T-cell (primary cell): ENCODE data around the gene IL12A. TPM values are rescaled to one million over a fixed set of nuclear protein-coding genes. Genes with fewer than 3 reads are reported as not detected.

Experiments
- ATAC-seq, 4 experiments: fragments of 200-7000 bp in 3 of 4; fragments of 150-1000 bp in 1 of 4; cut with Tn5 transposase; replicated peaks in 1 of 4; 1 replicate in 3 of 4; 2 replicates in 1 of 4; pipeline ENCODE4 v1.10.0; 2021; ENCODE audit warnings: moderate library complexity in 3 of 4, mild to moderate bottlenecking in 2 of 4, moderate number of reproducible peaks in 1 of 4
- CTCF ChIA-PET, 2 donors: fragments of 300-600 bp; sonication (Branson Sonifier 250); formaldehyde crosslinking; loops; one replicate each; lab custom pipeline; 2022; ENCODE audit warnings: antibody characterized with exemption in 2 of 2; lab: Charles Lee
- POLR2A ChIA-PET, 2 donors: fragments of 300-600 bp; sonication (Branson Sonifier 250); formaldehyde crosslinking; loops; one replicate each; lab custom pipeline; 2022; ENCODE audit warnings: antibody characterized with exemption in 2 of 2; lab: Charles Lee
- DNase-seq, 35 experiments: peaks; one replicate each; pipeline versions ENCODE4 v3.0.0 to v3.0.0-alpha.2; 2013 to 2023
- H3K27ac ChIP-seq: one replicate; pipeline ENCODE4 v1.5.1; 2013; ENCODE audit warnings: low read length
- H3K27me3 ChIP-seq, 2 experiments: replicated peaks in 1 of 2; 1 replicate in 1 of 2; 2 replicates in 1 of 2; pipeline versions ENCODE4 v1.6.1 to v1.7.0; 2013; ENCODE audit warnings: low read length in 1 of 2, mixed read lengths in 1 of 2; ENCODE audit not compliant: control insufficient read depth in 2 of 2, insufficient read depth in 2 of 2; ENCODE audit errors: extremely low read depth in 1 of 2
- H3K36me3 ChIP-seq, 2 donors: 1 replicate in 1 of 2; 2 replicates in 1 of 2; pipeline versions ENCODE4 v1.6.1 to v1.7.0; 2013; ENCODE audit warnings: low read length in 1 of 2; ENCODE audit not compliant: control insufficient read depth in 2 of 2, insufficient read depth in 1 of 2; ENCODE audit errors: extremely low read depth in 1 of 2
- H3K4me1 ChIP-seq, 2 experiments: 1 replicate in 1 of 2; 2 replicates in 1 of 2; pipeline versions ENCODE4 v1.6.1 to v1.7.0; 2013; ENCODE audit warnings: low read length in 2 of 2, mixed read lengths in 1 of 2; ENCODE audit not compliant: insufficient read depth in 2 of 2, control insufficient read depth in 1 of 2; ENCODE audit errors: extremely low read depth in 1 of 2
- H3K4me3 ChIP-seq, 2 donors: 1 replicate in 1 of 2; 2 replicates in 1 of 2; pipeline versions ENCODE4 v1.5.1 to v1.7.0; 2013; ENCODE audit warnings: mild to moderate bottlenecking in 2 of 2, low read length in 1 of 2, moderate library complexity in 1 of 2; ENCODE audit not compliant: control insufficient read depth in 1 of 2; ENCODE audit errors: extremely low read depth in 1 of 2
- H3K9me3 ChIP-seq: 2 replicates; pipeline ENCODE4 v1.7.0; 2013
- H3K27ac Mint-ChIP-seq, 2 donors: one replicate each; pipeline ENCODE4 v1.8.0; 2020 to 2021; ENCODE audit warnings: mild to moderate bottlenecking in 2 of 2, mixed read lengths in 2 of 2
- H3K27me3 Mint-ChIP-seq, 2 donors: one replicate each; pipeline ENCODE4 v1.8.0; 2021 to 2022; ENCODE audit warnings: mixed read lengths in 2 of 2
- H3K36me3 Mint-ChIP-seq: one replicate; pipeline ENCODE4 v1.8.0; 2021; ENCODE audit warnings: mixed read lengths
- H3K4me1 Mint-ChIP-seq, 3 donors: one replicate each; pipeline ENCODE4 v1.8.0; 2020 to 2022; ENCODE audit warnings: mixed read lengths in 3 of 3, mild to moderate bottlenecking in 1 of 3
- H3K4me3 Mint-ChIP-seq, 3 donors: one replicate each; pipeline ENCODE4 v1.8.0; 2020 to 2022; ENCODE audit warnings: mild to moderate bottlenecking in 3 of 3, mixed read lengths in 3 of 3, moderate library complexity in 3 of 3
- H3K9me3 Mint-ChIP-seq, 3 donors: one replicate each; pipeline ENCODE4 v1.8.0; 2020 to 2022; ENCODE audit warnings: mixed read lengths in 3 of 3
- WGBS: methylation state at CpG from one replicate; pipeline ENCODE4 v1.1.5; 2013; ENCODE audit warnings: missing lambda C conversion rate; ENCODE audit not compliant: insufficient coverage; 5-methylcytosine and 5-hydroxymethylcytosine counted together
- total RNA-seq, 35 experiments: library from RNA in 6 of 35; stranded (reverse) in 6 of 35; fragments of 120-200 nt in 1 of 35; gene quantifications; one replicate each; pipeline versions ENCODE4 v1.2.1 to v1.2.4 and lab custom pipeline; 2013 to 2026

Gene IL12A
- total RNA-seq, 5 donors from 2014 or later (not counting 1 experiment from before 2014, with no cell fraction given): 0.57 to 3.1 (median 0.69) TPM

DNA sequence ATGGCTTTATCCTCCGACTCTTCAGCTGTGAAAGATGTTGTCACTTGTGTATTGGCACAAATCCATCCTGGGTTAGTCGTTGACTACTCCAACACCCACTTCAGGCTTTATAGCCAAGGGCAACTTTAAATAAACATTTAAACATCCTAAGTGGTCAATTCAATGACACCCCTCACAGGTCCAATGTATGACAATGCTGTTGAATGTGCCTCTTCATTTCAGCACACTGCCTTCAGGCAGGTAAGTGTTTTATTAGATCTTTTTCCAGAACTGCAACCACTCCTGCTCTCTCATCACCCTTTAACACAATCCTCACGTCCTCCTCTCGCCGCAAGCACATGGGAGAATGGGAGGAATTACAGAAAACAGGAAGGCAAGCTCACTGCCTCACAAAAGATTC is 30.3 kb downstream of the IL12A start:
- H3K27ac Mint-ChIP-seq: no peak overlapping the region
- no peaks in the 10 kb centered on the region for H3K36me3 Mint-ChIP-seq
- no peak overlapping the region for H3K4me3 ChIP-seq
- H3K27me3 ChIP-seq: no peaks in the 10 kb centered on the region
- no peaks in the 10 kb centered on the region for H3K4me1 Mint-ChIP-seq
- no peaks in the 10 kb centered on the region for H3K4me1 ChIP-seq
- H3K4me3 Mint-ChIP-seq: no peak overlapping the region
- H3K27ac ChIP-seq: no peak overlapping the region
- no CpG with 5 or more reads among the region's 5 CpGs for WGBS
- peaks cover 0 to 13% of the 10 kb centered on the region in 2 donors for H3K27me3 Mint-ChIP-seq
- DNase-seq (no peak), ATAC-seq (no peak)
- H3K9me3 Mint-ChIP-seq: no peaks in the 10 kb centered on the region
- H3K9me3 ChIP-seq: no peaks in the 10 kb centered on the region
- POLR2A ChIA-PET: no interaction called here
- CTCF ChIA-PET: no interaction called here
- H3K36me3 ChIP-seq: no peaks in the 10 kb centered on the region

DNA sequence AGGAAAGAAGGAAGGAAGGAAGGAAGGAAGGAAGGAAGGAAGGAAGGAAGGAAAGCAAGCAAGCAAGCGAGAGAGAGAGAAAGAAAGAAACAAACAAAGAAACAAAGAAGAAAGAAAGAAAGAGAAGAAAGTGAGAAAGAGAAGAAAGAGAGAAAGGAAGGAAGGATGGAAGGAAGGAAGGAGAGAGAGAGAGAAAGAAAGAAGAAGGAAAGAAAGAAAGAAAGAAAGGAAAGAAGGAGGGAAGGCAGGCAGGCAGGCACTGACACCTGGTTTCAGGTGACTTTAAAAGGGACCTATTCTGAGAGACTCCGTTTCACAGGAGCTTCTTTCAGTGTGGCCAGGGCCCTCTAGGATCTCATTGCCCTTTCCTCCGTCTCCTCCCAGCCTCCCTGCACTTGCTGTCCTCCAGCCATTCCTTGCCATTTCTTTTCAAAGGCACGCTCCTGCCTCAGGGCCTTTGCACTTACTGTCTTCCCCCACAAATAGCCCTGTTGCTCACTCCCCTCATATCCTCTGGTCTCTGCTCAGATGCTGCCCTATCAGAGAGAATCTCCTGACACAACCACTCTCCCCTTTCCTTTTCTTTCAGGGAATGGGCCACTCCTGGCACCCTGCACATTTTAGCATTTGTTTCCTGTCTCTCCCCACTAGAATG is 31.5 kb downstream of the IL12A start:
- no peak for ATAC-seq
- Mint-ChIP-seq H3K36me3 (no peaks in the 10 kb centered on the region), H3K9me3 (no peaks in the 10 kb centered on the region), H3K27ac (no peak overlapping the region), H3K27me3 (peaks cover 0 to 13% of the 10 kb centered on the region in 2 donors), H3K4me1 (no peaks in the 10 kb centered on the region), H3K4me3 (no peak overlapping the region)
- Histone ChIP-seq H3K9me3 (no peaks in the 10 kb centered on the region), H3K4me3 (no peak overlapping the region), H3K27ac (no peak overlapping the region), H3K4me1 (no peaks in the 10 kb centered on the region), H3K36me3 (no peaks in the 10 kb centered on the region), H3K27me3 (no peaks in the 10 kb centered on the region)
- ChIA-PET CTCF (no interaction called here), POLR2A (no interaction called here)
- no peak for DNase-seq
- 81% methylated on average over 4 of the region's 4 CpGs for WGBS

DNA sequence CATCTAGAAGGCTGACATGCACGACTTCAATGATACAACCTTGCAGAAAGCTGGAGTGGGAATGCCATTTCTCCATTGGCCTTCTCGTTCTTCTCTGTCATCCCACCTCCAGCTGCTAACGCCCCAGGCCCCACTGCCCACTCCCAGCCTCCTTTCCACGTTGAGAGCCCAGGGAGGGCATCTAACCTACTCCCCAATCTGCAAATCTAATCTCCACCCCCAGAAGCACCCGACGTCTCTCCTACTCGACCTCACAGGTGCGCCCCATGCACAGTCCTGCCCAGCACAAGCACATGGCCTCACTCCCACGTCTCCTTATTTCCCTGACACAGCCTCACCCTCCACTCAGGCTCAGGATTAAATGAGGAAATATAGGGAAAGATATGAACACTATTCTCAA is 33.4 kb downstream of the IL12A start:
- POLR2A ChIA-PET: interaction anchor here in 1 of 2 donors (0.6 kb wide), 1 partner anchor 645 kb away, joined by 3 read pairs; no protein-coding TSS in a partner anchor
- H3K4me3 Mint-ChIP-seq: no peak overlapping the region
- no peaks in the 10 kb centered on the region for H3K36me3 Mint-ChIP-seq
- WGBS: 59% methylated on average over 4 of the region's 9 CpGs
- no peaks in the 10 kb centered on the region for H3K9me3 Mint-ChIP-seq
- H3K27ac Mint-ChIP-seq: no peak overlapping the region
- Histone ChIP-seq H3K36me3 (no peaks in the 10 kb centered on the region), H3K9me3 (no peaks in the 10 kb centered on the region), H3K4me1 (no peaks in the 10 kb centered on the region), H3K27ac (no peak overlapping the region), H3K4me3 (no peak overlapping the region), H3K27me3 (no peaks in the 10 kb centered on the region)
- DNase-seq (no peak), ATAC-seq (no peak)
- peaks cover 0 to 13% of the 10 kb centered on the region in 2 donors for H3K27me3 Mint-ChIP-seq
- peaks cover 0 to under 1% (median 0%) of the 10 kb centered on the region in 3 donors for H3K4me1 Mint-ChIP-seq
- CTCF ChIA-PET: no interaction called here

DNA sequence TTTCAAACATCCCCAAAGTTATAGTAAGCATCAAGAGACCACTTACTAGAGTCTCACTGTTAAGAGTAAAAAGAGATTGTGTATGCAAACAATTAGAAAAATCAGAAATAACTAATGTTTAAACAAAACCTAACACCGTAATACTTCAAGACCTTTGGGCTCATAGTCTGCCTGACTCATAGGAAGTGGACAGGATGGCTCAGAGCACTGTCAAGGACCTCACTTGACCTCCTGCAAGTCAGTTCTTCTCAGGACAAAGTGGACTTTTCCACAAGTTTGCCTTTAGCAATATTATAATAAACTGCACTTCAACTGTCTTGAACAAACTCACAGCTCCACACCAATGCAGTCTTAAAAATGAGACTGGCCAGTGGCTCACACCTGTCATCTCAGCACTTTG is 34.8 kb downstream of the IL12A start:
- CTCF ChIA-PET: no interaction called here
- no peak overlapping the region for H3K27ac ChIP-seq

DNA sequence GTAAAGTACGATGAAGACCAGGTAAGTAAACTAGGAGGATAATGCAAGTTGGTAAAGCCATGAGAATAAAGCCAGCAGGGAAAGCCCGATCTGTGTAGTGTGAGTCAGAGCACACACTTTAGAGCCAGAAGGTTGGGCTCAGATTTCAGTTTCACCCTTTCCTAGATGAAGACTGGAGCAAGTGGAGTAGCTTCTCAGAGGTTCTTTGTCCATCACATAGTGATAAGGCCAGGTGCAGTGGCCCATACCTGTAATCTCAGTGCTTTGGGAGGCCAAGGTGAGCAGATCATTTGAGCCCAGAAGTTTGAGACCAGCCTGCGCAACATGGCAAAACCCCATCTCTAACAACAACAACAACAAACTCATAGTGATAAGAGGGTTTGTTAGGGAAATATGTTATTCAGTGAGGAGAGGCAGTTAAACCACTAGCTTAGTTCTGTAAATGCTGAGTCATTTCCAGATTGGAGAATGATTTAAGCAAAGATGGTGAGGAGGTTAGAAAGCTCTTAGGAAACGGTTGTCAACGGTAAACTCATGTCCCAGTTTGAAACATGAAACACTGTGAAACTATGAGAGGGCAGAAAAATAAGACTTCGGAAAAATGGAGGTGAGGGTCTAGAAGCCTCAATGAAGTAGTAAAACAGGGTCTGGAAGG is 39.0 kb downstream of the IL12A start:
- H3K9me3 ChIP-seq: no peaks in the 10 kb centered on the region
- no peak for DNase-seq
- H3K4me1 ChIP-seq: no peaks in the 10 kb centered on the region
- Mint-ChIP-seq H3K4me1 (peaks cover 0 to 8% (median 2%) of the 10 kb centered on the region in 3 donors), H3K27me3 (peaks cover 0 to 1% of the 10 kb centered on the region in 2 donors), H3K27ac (no peak overlapping the region), H3K36me3 (no peaks in the 10 kb centered on the region), H3K4me3 (no peak overlapping the region), H3K9me3 (no peaks in the 10 kb centered on the region)
- no peak overlapping the region for H3K27ac ChIP-seq
- H3K27me3 ChIP-seq: no peaks in the 10 kb centered on the region
- ChIA-PET CTCF (interaction anchor here (0.6 to 1.2 kb wide), 3 partner anchors 10 to 386 kb away, joined by 3 read pairs; partner anchors contain the start of gene IL12A (in 1 of the 2)), POLR2A (no interaction called here)
- WGBS: 17% methylated on average over 2 of the region's 6 CpGs
- no peak overlapping the region for H3K4me3 ChIP-seq
- peak in 2 of 4 experiments; percentile 12 to 13 for ATAC-seq
- no peaks in the 10 kb centered on the region for H3K36me3 ChIP-seq

More for the DNA sequence above, 34.8 kb downstream of the IL12A start:
- no peaks in the 10 kb centered on the region for H3K9me3 Mint-ChIP-seq
- H3K27me3 ChIP-seq: no peaks in the 10 kb centered on the region
- H3K9me3 ChIP-seq: no peaks in the 10 kb centered on the region
- peaks cover 0 to 8% (median 2%) of the 10 kb centered on the region in 3 donors for H3K4me1 Mint-ChIP-seq
- WGBS: 89% methylated on average over 1 of the region's 1 CpG
- DNase-seq: no peak
- H3K4me1 ChIP-seq: no peaks in the 10 kb centered on the region
- no peak overlapping the region for H3K4me3 Mint-ChIP-seq
- no peaks in the 10 kb centered on the region for H3K36me3 ChIP-seq
- no peak for ATAC-seq
- POLR2A ChIA-PET: no interaction called here
- H3K36me3 Mint-ChIP-seq: no peaks in the 10 kb centered on the region
- H3K27ac Mint-ChIP-seq: no peak overlapping the region
- no peak overlapping the region for H3K4me3 ChIP-seq
- peaks cover 0 to 13% of the 10 kb centered on the region in 2 donors for H3K27me3 Mint-ChIP-seq

DNA sequence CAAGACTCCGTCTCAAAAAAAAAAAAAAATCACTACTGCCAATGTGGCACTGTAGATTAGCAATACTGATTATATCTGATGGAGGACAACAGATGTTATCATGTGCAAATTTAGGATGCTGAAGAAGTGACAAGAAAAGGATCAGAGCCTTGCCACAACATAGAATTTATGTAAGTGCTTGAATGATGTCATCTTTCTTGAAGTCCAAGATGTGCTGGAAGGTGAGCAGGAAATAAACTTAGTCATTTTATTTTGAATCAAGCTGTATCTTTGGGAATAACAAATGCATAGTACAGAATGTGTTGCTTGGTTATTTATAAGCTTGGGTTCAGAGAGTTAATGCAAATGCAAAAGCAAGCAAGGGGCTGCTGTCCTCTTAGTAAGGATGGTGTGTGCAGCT is 47.1 kb downstream of the IL12A start:
- Histone ChIP-seq H3K27me3 (peaks cover 4 to 18% of the 10 kb centered on the region in 2 experiments), H3K27ac (no peak overlapping the region), H3K36me3 (no peaks in the 10 kb centered on the region), H3K9me3 (no peaks in the 10 kb centered on the region), H3K4me3 (no peak overlapping the region), H3K4me1 (peaks cover 0 to 6% of the 10 kb centered on the region in 2 experiments)
- Mint-ChIP-seq H3K36me3 (no peaks in the 10 kb centered on the region), H3K9me3 (no peaks in the 10 kb centered on the region), H3K4me3 (no peak overlapping the region), H3K27me3 (peaks cover 26 to 27% of the 10 kb centered on the region in 2 donors), H3K4me1 (peaks cover 0 to 4% (median 0%) of the 10 kb centered on the region in 3 donors), H3K27ac (no peak overlapping the region)
- WGBS: no CpG with 5 or more reads among the region's 1 CpG
- no peak for DNase-seq
- ChIA-PET CTCF (no interaction called here), POLR2A (no interaction called here)
- no peak for ATAC-seq
